HG03457 (cell line): Measurements from ENCODE around the gene AKR1D1.

Experiments used
- ATAC-seq: cut with Tn5 transposase; IDR thresholded peaks from one replicate; pipeline ENCODE4 v1.9.1; 2021; ENCODE audit warnings: moderate number of reproducible peaks; ENCODE audit not compliant: unreplicated experiment

AKR1D1 gene

DNA sequence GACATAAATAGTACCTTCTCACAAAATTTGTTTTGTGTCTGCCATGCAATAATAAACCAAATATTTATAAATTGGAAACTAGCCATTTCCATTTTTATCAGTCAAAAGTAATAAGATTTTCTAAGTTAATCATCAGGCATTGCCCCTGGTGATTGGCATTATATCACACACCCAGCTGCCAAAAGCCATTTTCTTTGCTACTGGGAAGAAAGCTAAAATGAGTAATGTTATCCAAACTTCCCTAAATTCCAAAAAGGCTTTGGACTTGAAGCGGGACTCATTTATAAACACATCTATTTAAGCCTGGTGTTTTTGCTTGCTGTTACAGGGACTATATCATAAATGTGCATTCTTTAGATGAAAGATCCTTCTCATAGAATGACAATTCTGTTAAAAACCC lies 86.0 kb downstream of the AKR1D1 start:
- ATAC-seq = no peak

DNA sequence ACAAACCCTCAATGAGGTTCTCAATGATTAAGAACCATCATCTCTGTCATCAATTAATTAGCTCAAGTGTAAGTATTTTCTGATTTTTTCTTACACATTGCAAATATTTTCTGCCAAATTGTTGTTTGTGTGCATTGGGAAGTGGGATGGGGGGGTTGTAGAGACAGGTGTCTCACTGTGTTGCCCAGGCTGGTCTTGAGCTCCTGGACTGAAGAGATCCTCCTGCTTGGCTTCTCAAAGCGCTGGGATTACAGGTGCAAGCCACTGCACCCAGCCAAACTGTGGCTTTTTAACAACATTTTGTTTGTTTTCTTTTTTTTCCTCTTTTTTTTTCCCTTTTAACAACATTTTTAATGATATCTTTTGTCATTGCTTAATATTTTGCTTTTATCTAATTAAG lies 87.5 kb downstream of the AKR1D1 start:
- no peak for ATAC-seq

- ATAC-seq = no peak
These were observed 88.5 kb downstream of the AKR1D1 start for GRCh38 chr7:138164804-138165203.

- no peak for ATAC-seq
These were observed 90.4 kb downstream of the AKR1D1 start for GRCh38 chr7:138166681-138167080.

- no peak for ATAC-seq
These were observed 91.0 kb downstream of the AKR1D1 start for GRCh38 chr7:138167222-138167621.

DNA sequence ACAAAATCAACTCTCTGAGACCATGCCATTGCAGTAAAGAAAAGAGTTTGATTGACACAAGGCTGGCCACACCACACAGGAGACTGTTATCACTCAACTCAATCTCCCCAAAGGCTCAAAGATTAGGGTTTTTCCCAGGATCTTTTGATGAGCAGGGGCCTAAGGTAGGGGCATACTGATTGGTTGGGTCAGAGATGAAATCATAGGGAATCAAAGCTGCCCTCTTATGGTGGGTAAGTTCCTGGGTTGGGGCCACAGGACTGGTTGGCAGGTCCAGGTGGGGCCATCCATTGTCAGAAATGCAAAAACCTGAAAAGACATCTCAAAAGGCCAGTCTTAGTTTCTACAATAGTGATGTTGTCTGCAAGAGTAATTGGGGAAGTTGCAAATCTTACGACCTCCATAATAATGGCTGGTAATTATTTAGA lies 91.6 kb downstream of the AKR1D1 start:
- ATAC-seq = no peak
